GM20000 (cell line): ENCODE measurements around the gene ZNF558.

Source experiments
- DNase-seq: peaks from one replicate; pipeline ENCODE4 v3.0.0; 2012; ENCODE audit warnings: low spot score
- CTCF ChIP-seq: IDR thresholded peaks from 2 replicates; pipeline ENCODE4 v1.5.1; 2012; ENCODE audit warnings: mild to moderate bottlenecking, control low read depth; ENCODE audit errors: extremely low read depth, missing control alignments

ZNF558 gene

DNA sequence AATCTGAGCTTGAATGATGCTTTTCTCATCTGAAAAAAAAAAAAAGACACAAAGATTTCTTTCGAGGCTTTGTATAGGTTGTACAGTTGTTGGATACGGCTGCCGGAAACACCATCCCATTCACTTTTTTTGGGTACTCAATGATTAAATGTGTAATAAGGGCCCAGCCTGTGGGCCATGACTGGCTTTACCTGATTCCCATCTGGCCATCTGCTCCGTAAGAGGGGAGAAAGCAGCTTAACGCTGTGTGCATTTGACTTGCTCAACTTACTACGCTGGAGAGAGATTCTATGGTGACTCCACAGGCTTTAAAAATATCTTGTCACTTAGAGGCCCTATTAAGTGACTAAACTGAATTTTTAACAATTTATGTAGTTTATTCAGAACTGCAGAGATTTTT lies 731 bp downstream of the ZNF558 start:
- no peak for TF ChIP-seq CTCF
- no peak for DNase-seq

DNA sequence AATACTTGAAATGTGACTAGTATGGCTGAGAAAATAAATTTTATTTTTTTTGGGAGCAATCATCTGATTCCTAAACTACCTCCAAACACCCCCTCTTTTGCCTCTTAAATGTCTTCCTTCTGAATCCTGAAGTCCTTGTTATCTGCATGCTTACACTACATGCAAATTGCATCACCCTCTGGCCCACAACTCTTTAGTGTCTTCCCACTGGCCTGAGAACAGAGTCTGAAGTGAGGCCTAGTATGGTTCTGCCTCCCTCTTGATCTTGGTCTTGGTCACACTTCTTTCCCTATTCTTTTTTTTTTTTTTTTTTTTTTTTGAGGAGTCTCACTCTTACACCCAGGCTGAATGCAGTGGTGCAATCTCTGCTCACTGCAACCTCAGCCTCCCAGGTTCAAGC lies 4.8 kb downstream of the ZNF558 start:
- no peak for DNase-seq
- no peak for TF ChIP-seq CTCF

- no peak for TF ChIP-seq CTCF
- DNase-seq = no peak
Measured at GRCh38 chr19:8826371-8826770, 5.7 kb downstream of the ZNF558 start.

DNA sequence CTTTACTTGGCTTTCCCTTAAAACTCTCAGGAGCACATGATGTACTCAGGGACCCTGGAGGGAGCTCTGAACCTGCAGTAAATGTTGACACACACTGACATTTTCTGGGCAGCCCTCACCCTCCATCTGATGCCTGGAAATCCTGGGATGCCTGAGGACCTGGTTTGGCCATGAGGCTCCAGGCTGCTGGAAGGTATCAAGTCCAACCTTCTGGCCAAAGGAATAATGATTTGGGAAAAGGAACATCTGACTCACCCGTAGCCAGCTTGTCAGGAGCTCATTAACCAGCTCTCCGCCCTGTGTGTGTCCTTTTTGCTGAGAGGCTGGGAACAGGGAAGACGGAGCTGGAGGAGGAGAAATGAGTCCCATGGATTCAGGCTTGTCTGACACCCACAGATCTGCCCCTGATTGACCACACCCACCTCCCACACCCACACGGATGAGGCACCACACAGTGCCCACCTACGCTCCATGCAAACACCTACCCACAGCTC lies 10.3 kb downstream of the ZNF558 start:
- TF ChIP-seq CTCF = no peak
- DNase-seq = no peak

- no peak for TF ChIP-seq CTCF
- DNase-seq = no peak
Measured at GRCh38 chr19:8820234-8820633, 11.9 kb downstream of the ZNF558 start.

DNA sequence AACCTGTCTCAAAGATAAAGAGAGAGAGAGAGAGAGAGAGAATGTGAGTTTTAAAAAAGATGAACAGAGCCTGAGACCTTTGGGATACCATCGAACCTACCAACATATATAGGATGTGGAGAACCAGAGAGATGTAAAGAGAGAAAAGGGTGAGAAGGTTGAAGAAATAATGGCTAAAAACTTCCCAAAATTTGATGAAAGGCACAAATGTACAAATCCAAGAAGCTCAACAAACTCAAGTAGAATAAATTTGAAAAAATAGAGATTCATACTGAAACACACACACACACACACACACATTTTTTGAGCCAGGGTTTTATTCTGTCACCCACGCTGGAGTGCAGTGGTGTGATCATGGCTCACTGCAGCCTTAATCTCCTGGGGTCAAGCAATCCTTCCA lies 16.3 kb downstream of the ZNF558 start:
- DNase-seq = no peak
- no peak for TF ChIP-seq CTCF

GRCh38 chr19:8814176-8814575 lies 17.9 kb downstream of the ZNF558 start:
- DNase-seq = no peak
- no peak for TF ChIP-seq CTCF
